Measurements from ENCODE around the gene CHCHD6.

GRCh38 chr3:126737527-126737926 is 33.5 kb downstream of the CHCHD6 start:
- TF ChIP-seq EZH2 (IDR thresholded peaks at IDR 0.05; ENCODE audit: insufficient read depth, poor library complexity, severe bottlenecking) (no peak), EZH2phosphoT487 (IDR thresholded peaks at IDR 0.05; ENCODE audit: insufficient read depth, low read depth) (no peak)
